Chondrocyte (in vitro differentiated cells): ENCODE data around the gene CHRNA7. TPM values are rescaled to one million over a fixed set of nuclear protein-coding genes. Genes with fewer than 3 reads are reported as not detected.

ENCODE experiments used
- DNase-seq: peaks from one replicate; pipeline ENCODE4 v3.0.0; 2021; ENCODE audit warnings: mixed read lengths, low spot score
- H3K27ac Mint-ChIP-seq: one replicate; pipeline ENCODE4 v1.8.0; 2021; ENCODE audit warnings: mild to moderate bottlenecking, moderate library complexity, mixed read lengths; ENCODE audit not compliant: unreplicated experiment
- H3K27me3 Mint-ChIP-seq: 2 replicates; pipeline ENCODE4 v1.8.0; 2021; ENCODE audit warnings: low read depth, mixed read lengths
- H3K36me3 Mint-ChIP-seq: 2 replicates; pipeline ENCODE4 v1.8.0; 2021; ENCODE audit warnings: low read depth, mixed read lengths
- H3K4me1 Mint-ChIP-seq: 2 replicates; pipeline ENCODE4 v1.8.0; 2021; ENCODE audit warnings: low read depth, mild to moderate bottlenecking, mixed read lengths
- H3K4me3 Mint-ChIP-seq: one replicate; pipeline ENCODE4 v1.8.0; 2021; ENCODE audit warnings: mild to moderate bottlenecking, moderate library complexity, mixed read lengths; ENCODE audit not compliant: unreplicated experiment
- H3K9me3 Mint-ChIP-seq: 2 replicates; pipeline ENCODE4 v1.8.0; 2021; ENCODE audit warnings: low read depth, mixed read lengths
- CTCF ChIP-seq: fragments of 200-600 bp; sonication (generic); IDR thresholded peaks from 2 replicates; pipeline ENCODE4 v1.5.0; 2021; ENCODE audit warnings: antibody characterized with exemption, mild to moderate bottlenecking, moderate library complexity
- total RNA-seq: library from RNA; stranded (reverse); gene quantifications from 3 replicates; pipeline ENCODE4 v1.2.1, GENCODE V29; 2021

CHRNA7 gene
- total RNA-seq, 1 donor from 2014 or later = 1.5 TPM

- TF ChIP-seq CTCF = no peak
- Mint-ChIP-seq H3K27ac (no peak overlapping the region), H3K4me3 (no peak overlapping the region), H3K27me3 (peaks cover 4% of the 10 kb centered on the region), H3K4me1 (no peaks in the 10 kb centered on the region), H3K9me3 (no peaks in the 10 kb centered on the region), H3K36me3 (no peaks in the 10 kb centered on the region)
- no peak for DNase-seq
Measured at GRCh38 chr15:32108661-32109060, 78.3 kb downstream of the CHRNA7 start.

- no peak overlapping the region for H3K4me3 Mint-ChIP-seq
- no peaks in the 10 kb centered on the region for H3K4me1 Mint-ChIP-seq
- H3K9me3 Mint-ChIP-seq = no peaks in the 10 kb centered on the region
- no peaks in the 10 kb centered on the region for H3K36me3 Mint-ChIP-seq
- no peak for TF ChIP-seq CTCF
- H3K27ac Mint-ChIP-seq = no peak overlapping the region
- H3K27me3 Mint-ChIP-seq = peaks cover 3% of the 10 kb centered on the region
- no peak for DNase-seq
Measured at GRCh38 chr15:32112101-32112500, 81.8 kb downstream of the CHRNA7 start.

GRCh38 chr15:32113224-32113623 lies 82.9 kb downstream of the CHRNA7 start:
- no peak for TF ChIP-seq CTCF
- Mint-ChIP-seq H3K4me1 (no peaks in the 10 kb centered on the region), H3K9me3 (no peaks in the 10 kb centered on the region), H3K4me3 (no peak overlapping the region), H3K36me3 (no peaks in the 10 kb centered on the region), H3K27ac (no peak overlapping the region), H3K27me3 (peaks cover 3% of the 10 kb centered on the region)
- DNase-seq = no peak

GRCh38 chr15:32117122-32117521 lies 86.8 kb downstream of the CHRNA7 start:
- no peak for TF ChIP-seq CTCF
- Mint-ChIP-seq H3K9me3 (no peaks in the 10 kb centered on the region), H3K27me3 (peaks cover 8% of the 10 kb centered on the region), H3K4me1 (no peaks in the 10 kb centered on the region), H3K4me3 (no peak overlapping the region), H3K27ac (no peak overlapping the region), H3K36me3 (no peaks in the 10 kb centered on the region)
- DNase-seq = no peak

- H3K4me1 Mint-ChIP-seq = no peaks in the 10 kb centered on the region
- no peak for DNase-seq
- no peaks in the 10 kb centered on the region for H3K36me3 Mint-ChIP-seq
- H3K27me3 Mint-ChIP-seq = peaks cover 8% of the 10 kb centered on the region
- H3K27ac Mint-ChIP-seq = no peak overlapping the region
- no peaks in the 10 kb centered on the region for H3K9me3 Mint-ChIP-seq
- TF ChIP-seq CTCF = no peak
- H3K4me3 Mint-ChIP-seq = no peak overlapping the region
Measured at GRCh38 chr15:32119286-32119685, 89.0 kb downstream of the CHRNA7 start.
